HepG2 (cell line): ENCODE data around the gene SETD1B. TPM values are rescaled to one million over a fixed set of nuclear protein-coding genes. Genes with fewer than 3 reads are reported as not detected.
A peak's percentile ranks its signal among the peaks of the same experiment; 100 is the strongest.

Source experiments
- ATM ChIP-seq: fragments of 450-650 bp; IDR thresholded peaks from 2 replicates; pipeline ENCODE4 v1.7.1; 2017; ENCODE audit warnings: mild to moderate bottlenecking, borderline replicate concordance
- FOSL1 ChIP-seq: sonication (generic); formaldehyde crosslinking; IDR thresholded peaks from 2 replicates; pipeline ENCODE4 v1.9.0; 2021; ENCODE audit warnings: missing genetic modification reagents, borderline replicate concordance
- GTF3A ChIP-seq: sonication (generic); formaldehyde crosslinking; conservative IDR thresholded peaks from 2 replicates; pipeline ENCODE4 v1.4.0; 2020; ENCODE audit warnings: mild to moderate bottlenecking, missing genetic modification reagents
- KAT2B ChIP-seq: fragments of 150-350 bp; IDR thresholded peaks from 2 replicates; pipeline ENCODE4 v1.6.1; 2014; ENCODE audit warnings: low read depth, low read length, borderline replicate concordance
- MBD4 ChIP-seq: IDR thresholded peaks from 2 replicates; pipeline ENCODE4 v1.6.1; 2012; ENCODE audit warnings: low read length, inconsistent platforms, borderline replicate concordance
- MED1 ChIP-seq: sonication (generic); formaldehyde crosslinking; IDR thresholded peaks from 2 replicates; pipeline ENCODE4 v1.4.0; 2020; ENCODE audit warnings: missing genetic modification reagents
- MXI1 ChIP-seq: IDR thresholded peaks from 3 replicates; pipeline ENCODE4 v1.6.1; 2012; ENCODE audit warnings: low read depth, low read length, inconsistent platforms, borderline replicate concordance
- RAD21 ChIP-seq: fragments of 450-650 bp; formaldehyde crosslinking; IDR thresholded peaks from 2 replicates; pipeline ENCODE4 v1.5.0; 2020; ENCODE audit warnings: mild to moderate bottlenecking
- SAFB2 ChIP-seq: sonication (generic); formaldehyde crosslinking; IDR thresholded peaks from 2 replicates; pipeline ENCODE4 v1.5.1; 2020; ENCODE audit warnings: missing genetic modification reagents, low read depth, mild to moderate bottlenecking, borderline replicate concordance
- SIN3A ChIP-seq: IDR thresholded peaks from 2 replicates; pipeline ENCODE4 v1.6.1; 2011; ENCODE audit warnings: low read depth, mild to moderate bottlenecking, control low read depth, low read length, borderline replicate concordance
- SIX1 ChIP-seq: sonication (generic); formaldehyde crosslinking; IDR thresholded peaks from 2 replicates; pipeline ENCODE4 v1.4.0; 2020; ENCODE audit warnings: missing genetic modification reagents, borderline replicate concordance
- SNRNP70 ChIP-seq: fragments of 200-400 bp; formaldehyde crosslinking; IDR thresholded peaks from 2 replicates; pipeline ENCODE4 v1.6.1; 2017; ENCODE audit warnings: mild to moderate bottlenecking, low read depth, low read length, moderate library complexity
- SP2 ChIP-seq: sonication (generic); formaldehyde crosslinking; IDR thresholded peaks from 2 replicates; pipeline ENCODE4 v1.5.1; 2020; ENCODE audit warnings: mild to moderate bottlenecking, missing genetic modification reagents
- SSRP1 ChIP-seq: IDR thresholded peaks from 2 replicates; pipeline ENCODE4 v1.6.1; 2016; ENCODE audit warnings: control low read depth
- TAF1 ChIP-seq: sonication (generic); formaldehyde crosslinking; IDR thresholded peaks from 2 replicates; pipeline ENCODE4 v1.4.0; 2020; ENCODE audit warnings: missing genetic modification reagents
- ZNF143 ChIP-seq: sonication (generic); formaldehyde crosslinking; IDR thresholded peaks from 2 replicates; pipeline ENCODE4 v1.4.0; 2020; ENCODE audit warnings: missing genetic modification reagents
- ZNF329 ChIP-seq: sonication (generic); formaldehyde crosslinking; IDR thresholded peaks from 2 replicates; pipeline ENCODE4 v1.9.0; 2021; ENCODE audit warnings: low read depth, mild to moderate bottlenecking, missing genetic modification reagents
- ZNF383 ChIP-seq: sonication (generic); formaldehyde crosslinking; IDR thresholded peaks from 2 replicates; pipeline ENCODE4 v1.4.0; 2020; ENCODE audit warnings: missing genetic modification reagents, mild to moderate bottlenecking, borderline replicate concordance
- ZNF468 ChIP-seq: sonication (generic); formaldehyde crosslinking; IDR thresholded peaks from 2 replicates; pipeline ENCODE4 v1.8.0; 2022; ENCODE audit warnings: mild to moderate bottlenecking, moderate library complexity, missing genetic modification reagents
- ZNF484 ChIP-seq: sonication (generic); formaldehyde crosslinking; IDR thresholded peaks from 2 replicates; pipeline ENCODE4 v1.5.1; 2020; ENCODE audit warnings: mild to moderate bottlenecking, low read depth, missing genetic modification reagents, borderline replicate concordance
- ZNF546 ChIP-seq: sonication (generic); formaldehyde crosslinking; conservative IDR thresholded peaks from 2 replicates; pipeline ENCODE4 v1.8.1; 2023; ENCODE audit warnings: mild to moderate bottlenecking, missing genetic modification reagents
- ZNF772 ChIP-seq: sonication (generic); formaldehyde crosslinking; IDR thresholded peaks from 2 replicates; pipeline ENCODE4 v1.5.0; 2020; ENCODE audit warnings: mild to moderate bottlenecking, missing genetic modification reagents
- ZNF780A ChIP-seq: sonication (generic); formaldehyde crosslinking; IDR thresholded peaks from 2 replicates; pipeline ENCODE4 v1.8.0; 2022; ENCODE audit warnings: mild to moderate bottlenecking, missing genetic modification reagents, moderate library complexity
- ZNF790 ChIP-seq: sonication (generic); formaldehyde crosslinking; IDR thresholded peaks from 2 replicates; pipeline ENCODE4 v1.8.0; 2022; ENCODE audit warnings: missing genetic modification reagents, mild to moderate bottlenecking, borderline replicate concordance
- ZNF83 ChIP-seq: sonication (generic); formaldehyde crosslinking; IDR thresholded peaks from 2 replicates; pipeline ENCODE4 v1.4.0; 2020; ENCODE audit warnings: missing genetic modification reagents, mild to moderate bottlenecking, borderline replicate concordance
- polyA plus RNA-seq, 8 experiments: library from polyadenylated mRNA; depleted of rRNA in 3 of 8; stranded (reverse) in 7 of 8; unstranded in 1 of 8; fragments of >200 nt; fragmentation: Illumina TruSeq in 4 of 8; extraction: Trizol in 4 of 8; gene quantifications; 2 replicates each; pipeline versions ENCODE4 v1.2.1 to v1.2.3, GENCODE V29; 2011 to 2016; ENCODE audit warnings: low read depth in 4 of 8, missing spikeins in 1 of 8, mixed read lengths in 1 of 8; ENCODE audit not compliant: insufficient read depth in 1 of 8
- total RNA-seq, 5 experiments: library from RNA; depleted of rRNA; stranded (reverse); fragments of >200 nt; fragmentation: Illumina TruSeq; extraction: Trizol; gene quantifications; 2 replicates each; pipeline ENCODE4 v1.2.3, GENCODE V29; 2016; ENCODE audit warnings: low read depth in 1 of 5
- TF ChIP-seq, protein P1 (sequence below): sonication (generic); formaldehyde crosslinking; IDR thresholded peaks from 2 replicates; pipeline ENCODE4 v1.5.0; 2020; ENCODE audit warnings: mild to moderate bottlenecking, missing genetic modification reagents
- TF ChIP-seq, protein P2 (sequence below): sonication (generic); formaldehyde crosslinking; IDR thresholded peaks from 2 replicates; pipeline ENCODE4 v1.4.0; 2020; ENCODE audit warnings: missing genetic modification reagents

Gene SETD1B
- total and polyA plus RNA-seq, 2 of the 13 experiments (the other 11 are each of a cell fraction or from before 2014, with no cell fraction given): 1.1 to 1.4 TPM

DNA sequence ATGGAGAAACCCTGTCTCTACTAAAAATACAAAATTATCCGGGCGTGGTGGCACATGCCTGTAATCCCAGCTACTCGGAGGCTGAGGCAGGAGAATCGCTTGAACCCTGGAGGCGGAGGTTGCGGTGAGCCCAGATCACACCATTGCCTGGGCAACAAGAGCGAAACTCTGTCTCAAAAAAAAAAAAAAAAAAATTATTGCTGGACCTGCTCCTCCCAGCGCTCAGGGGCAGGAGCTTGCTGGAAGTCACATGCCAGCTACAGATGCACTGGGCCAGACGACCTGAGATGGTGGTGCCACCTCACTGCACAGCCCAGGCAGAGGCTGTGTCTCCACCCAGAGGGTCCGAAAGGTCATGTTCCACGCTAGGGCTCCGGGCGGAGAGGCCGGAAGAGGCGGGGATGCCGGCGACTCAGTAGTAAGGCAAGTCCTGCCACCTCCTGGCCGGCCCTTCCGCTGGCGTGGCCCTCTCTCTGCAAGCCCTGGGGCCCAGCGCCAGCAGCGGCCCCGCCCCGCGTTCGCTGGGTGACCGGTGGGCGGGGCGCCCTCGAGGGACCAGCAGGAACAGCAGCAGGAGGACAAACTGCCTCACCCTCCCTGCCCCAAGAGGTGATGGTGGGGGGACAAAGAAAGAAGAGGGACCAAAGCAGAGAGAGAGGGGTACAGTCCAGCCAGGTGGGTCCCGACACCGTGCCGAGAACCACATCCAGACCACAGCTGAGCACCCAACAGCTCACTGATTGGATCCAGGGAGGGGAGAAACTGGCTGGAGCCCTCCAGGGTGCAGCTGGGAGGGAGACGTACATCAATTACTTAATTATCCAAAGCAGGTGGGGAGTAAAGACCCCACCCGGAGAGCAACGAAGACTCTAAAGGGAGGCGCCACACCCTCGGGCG, 6.7 kb upstream of the SETD1B start (continued):
- TF ChIP-seq, protein P1, sequence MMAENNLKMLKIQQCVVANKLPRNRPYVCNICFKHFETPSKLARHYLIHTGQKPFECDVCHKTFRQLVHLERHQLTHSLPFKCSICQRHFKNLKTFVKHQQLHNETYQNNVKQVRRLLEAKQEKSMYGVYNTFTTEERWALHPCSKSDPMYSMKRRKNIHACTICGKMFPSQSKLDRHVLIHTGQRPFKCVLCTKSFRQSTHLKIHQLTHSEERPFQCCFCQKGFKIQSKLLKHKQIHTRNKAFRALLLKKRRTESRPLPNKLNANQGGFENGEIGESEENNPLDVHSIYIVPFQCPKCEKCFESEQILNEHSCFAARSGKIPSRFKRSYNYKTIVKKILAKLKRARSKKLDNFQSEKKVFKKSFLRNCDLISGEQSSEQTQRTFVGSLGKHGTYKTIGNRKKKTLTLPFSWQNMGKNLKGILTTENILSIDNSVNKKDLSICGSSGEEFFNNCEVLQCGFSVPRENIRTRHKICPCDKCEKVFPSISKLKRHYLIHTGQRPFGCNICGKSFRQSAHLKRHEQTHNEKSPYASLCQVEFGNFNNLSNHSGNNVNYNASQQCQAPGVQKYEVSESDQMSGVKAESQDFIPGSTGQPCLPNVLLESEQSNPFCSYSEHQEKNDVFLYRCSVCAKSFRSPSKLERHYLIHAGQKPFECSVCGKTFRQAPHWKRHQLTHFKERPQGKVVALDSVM (CRISPR knock-in tag): peak; percentile 94
- TF ChIP-seq, protein P2, sequence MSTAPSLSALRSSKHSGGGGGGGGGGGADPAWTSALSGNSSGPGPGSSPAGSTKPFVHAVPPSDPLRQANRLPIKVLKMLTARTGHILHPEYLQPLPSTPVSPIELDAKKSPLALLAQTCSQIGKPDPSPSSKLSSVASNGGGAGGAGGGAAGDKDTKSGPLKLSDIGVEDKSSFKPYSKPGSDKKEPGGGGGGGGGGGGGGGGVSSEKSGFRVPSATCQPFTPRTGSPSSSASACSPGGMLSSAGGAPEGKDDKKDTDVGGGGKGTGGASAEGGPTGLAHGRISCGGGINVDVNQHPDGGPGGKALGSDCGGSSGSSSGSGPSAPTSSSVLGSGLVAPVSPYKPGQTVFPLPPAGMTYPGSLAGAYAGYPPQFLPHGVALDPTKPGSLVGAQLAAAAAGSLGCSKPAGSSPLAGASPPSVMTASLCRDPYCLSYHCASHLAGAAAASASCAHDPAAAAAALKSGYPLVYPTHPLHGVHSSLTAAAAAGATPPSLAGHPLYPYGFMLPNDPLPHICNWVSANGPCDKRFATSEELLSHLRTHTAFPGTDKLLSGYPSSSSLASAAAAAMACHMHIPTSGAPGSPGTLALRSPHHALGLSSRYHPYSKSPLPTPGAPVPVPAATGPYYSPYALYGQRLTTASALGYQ (CRISPR knock-in tag): no peak; the same call in 1 of the 2 replicates
- TF ChIP-seq SNRNP70 (no peak), TAF1 (peak; percentile 71; the same call in 1 of the 2 replicates), GTF3A (CRISPR knock-in tag) (no peak; the same call in 1 of the 2 replicates), ZNF484 (CRISPR knock-in tag) (no peak), MED1 (CRISPR knock-in tag) (peak; percentile 92), SSRP1 (no peak), ATM (no peak), ZNF143 (CRISPR knock-in tag) (no peak; the same call in 1 of the 2 replicates), SP2 (CRISPR knock-in tag) (peak; percentile 78), MBD4 (no peak), KAT2B (no peak), ZNF780A (CRISPR knock-in tag) (no peak), SIN3A (0 out of 2 replicates have a peak, but pooled peaks have one; percentile 78), ZNF83 (no peak), SIX1 (CRISPR knock-in tag) (peak; percentile 26; the same call in 1 of the 2 replicates), FOSL1 (CRISPR knock-in tag) (no peak), ZNF772 (CRISPR knock-in tag) (peak; percentile 94), MXI1 (peak; percentile 93; the same call in 2 of the 3 replicates), ZNF383 (no peak), ZNF468 (CRISPR knock-in tag) (no peak), RAD21 (CRISPR knock-in tag) (peak; percentile 47), ZNF329 (CRISPR knock-in tag) (no peak), ZNF546 (no peak; the same call in 1 of the 2 replicates), SAFB2 (CRISPR knock-in tag) (no peak), ZNF790 (CRISPR knock-in tag) (no peak; the same call in 1 of the 2 replicates)
